ENCODE measurements around the gene SMIM22.
"Not testable (repeated sequence)": the region's sequence is repeated elsewhere in the genome, so short reads cannot be mapped to it uniquely, and the experiment has no call there.

The SMIM22 gene

DNA sequence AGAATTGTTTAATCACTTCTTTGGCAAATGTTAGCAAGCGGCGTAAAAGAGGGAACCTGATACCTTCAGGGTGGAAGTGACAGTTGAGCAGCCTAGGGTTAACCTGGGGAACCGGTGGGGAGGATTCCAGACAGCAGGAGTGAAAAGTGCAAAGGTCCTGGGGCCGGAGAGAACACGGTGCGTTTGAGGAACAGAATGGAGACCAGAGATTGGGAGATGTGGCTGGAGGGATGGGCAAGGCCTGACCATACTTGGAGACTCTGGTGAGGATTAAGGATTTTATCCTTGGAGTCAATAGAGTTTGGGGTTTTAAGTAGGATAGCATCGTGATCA, 25.9 kb upstream of the SMIM22 start:
- DNase-seq = no peak

DNA sequence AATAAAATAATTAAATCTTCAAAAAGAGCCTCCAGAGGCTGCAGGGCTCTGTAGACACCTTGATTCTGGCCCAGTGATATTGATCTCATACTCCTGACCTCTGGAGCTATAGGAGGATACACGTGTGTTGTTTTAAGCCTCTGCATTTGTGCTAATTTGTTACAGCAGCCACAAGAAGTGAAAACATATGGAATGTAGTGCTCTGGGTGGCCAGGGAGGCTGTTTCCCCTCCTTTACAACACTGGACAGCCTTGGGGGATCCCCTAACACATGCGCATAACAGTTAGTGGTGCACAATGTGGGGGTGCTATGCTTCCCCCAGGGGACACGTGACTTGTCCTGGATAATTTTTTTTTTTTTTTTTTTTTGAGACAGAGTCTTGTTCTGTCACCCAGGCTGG, 23.5 kb upstream of the SMIM22 start:
- no peak for DNase-seq

DNA sequence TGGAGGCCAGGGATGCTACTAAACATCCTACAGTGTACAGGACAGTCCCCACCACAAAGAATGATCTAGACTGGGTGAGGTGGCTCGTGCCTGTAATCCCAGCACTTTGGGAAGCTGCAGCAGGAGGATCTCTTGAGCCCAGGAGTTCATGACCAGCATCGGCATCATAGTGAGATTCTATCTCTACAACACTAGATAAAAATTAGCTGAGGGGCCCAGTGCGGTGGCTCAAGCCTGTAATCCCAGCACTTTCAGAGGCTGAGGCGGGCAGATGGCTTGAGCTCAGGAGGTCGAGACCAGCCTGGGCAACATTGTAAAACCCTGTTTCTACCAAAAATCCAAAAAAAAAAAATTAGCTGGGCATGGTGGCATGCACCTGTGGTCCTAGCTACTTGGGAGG, 22.8 kb upstream of the SMIM22 start:
- DNase-seq = no peak

- no peak for DNase-seq
Measured at GRCh38 chr16:4775005-4775404, 20.2 kb upstream of the SMIM22 start.

GRCh38 chr16:4776141-4776705, 18.9 kb upstream of the SMIM22 start:
- no peak for DNase-seq

DNA sequence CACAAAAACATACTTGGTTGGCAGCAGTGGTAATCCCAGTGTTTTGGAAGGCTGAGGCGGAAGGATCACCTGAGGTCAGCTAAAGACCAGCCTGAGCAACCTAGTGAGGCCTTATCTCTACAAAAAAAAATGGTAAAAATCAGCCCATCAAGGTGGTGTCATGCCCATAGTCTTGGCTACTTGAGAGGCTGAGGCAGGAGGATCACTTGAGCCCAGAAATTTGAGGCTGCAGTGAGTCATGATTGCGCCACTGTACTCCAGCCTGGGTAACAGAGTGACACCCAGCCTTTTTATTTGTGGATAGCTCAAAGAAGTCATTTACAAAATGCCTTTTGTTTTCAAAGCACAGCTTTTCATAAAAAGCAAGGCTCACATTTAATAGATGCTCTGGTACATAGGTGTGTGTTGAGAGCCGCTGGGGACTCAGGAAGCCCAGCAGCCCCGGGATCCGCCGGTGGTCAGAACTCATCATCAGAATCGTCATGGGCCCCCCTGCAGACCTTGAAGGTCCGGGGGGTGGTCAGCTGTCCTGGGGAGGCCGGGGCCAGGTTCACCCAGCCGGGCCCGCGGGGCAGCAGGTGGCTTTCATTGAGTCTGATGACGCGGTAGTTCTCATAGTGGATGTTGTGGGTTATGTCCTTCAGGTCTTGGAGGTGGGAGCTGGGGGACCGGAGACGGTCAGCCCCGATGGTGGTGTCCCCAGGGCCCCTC, 17.7 kb upstream of the SMIM22 start:
- no peak for DNase-seq

GRCh38 chr16:4778050-4778392, 17.1 kb upstream of the SMIM22 start:
- DNase-seq = no peak

DNA sequence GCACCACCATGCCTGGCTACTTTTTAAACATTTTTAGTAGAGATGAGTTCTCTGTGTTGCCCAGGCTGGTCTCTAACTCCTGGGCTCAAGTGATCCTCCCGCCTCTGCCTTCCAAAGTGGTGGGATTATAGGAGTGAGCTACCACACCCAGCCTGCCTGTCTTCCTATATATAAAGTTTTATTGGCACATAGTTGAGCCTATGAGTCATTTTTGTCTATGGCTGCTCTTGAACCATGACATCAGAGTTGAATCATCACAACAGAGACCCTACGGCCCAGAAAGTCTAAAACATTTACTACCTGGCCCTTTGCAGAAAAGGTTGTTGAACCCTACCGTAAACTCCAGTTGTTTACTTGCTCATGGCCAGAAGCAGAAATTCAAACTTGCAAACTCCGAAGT, 14.9 kb upstream of the SMIM22 start:
- no peak for DNase-seq

- no peak for DNase-seq
Measured at GRCh38 chr16:4783251-4783950, 11.8 kb upstream of the SMIM22 start.

GRCh38 chr16:4783951-4784336, 11.2 kb upstream of the SMIM22 start:
- no peak for DNase-seq

DNA sequence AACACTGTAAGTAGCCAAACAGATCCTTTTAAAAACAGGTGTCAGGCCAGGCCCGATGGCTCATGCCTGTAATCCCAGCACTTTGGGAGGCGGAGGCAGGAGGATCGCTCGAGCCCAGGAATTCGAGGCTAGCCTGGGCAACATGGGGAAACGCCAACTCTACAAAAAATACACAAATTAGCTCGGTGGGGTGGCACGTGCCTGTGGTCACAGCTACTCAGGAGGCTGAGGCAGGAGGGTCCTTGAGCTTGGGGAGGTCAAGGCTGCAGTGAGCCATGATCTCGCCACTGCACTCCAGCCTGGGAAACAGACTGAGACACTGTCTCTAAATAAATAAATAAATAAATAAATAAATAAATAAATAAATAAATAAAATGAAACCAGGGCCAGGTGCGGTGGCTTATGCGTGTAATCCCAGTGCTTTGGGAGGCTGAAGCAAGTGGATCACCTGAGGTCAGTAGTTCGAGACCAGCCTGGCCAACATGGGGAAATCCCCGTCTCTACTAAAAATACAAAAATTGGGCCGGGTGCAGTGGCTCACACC, 10.7 kb upstream of the SMIM22 start:
- not testable (repeated sequence) for DNase-seq

GRCh38 chr16:4785758-4786433, 9.3 kb upstream of the SMIM22 start:
- no peak for DNase-seq

- no peak for DNase-seq
Measured at GRCh38 chr16:4787068-4787467, 8.1 kb upstream of the SMIM22 start.

DNA sequence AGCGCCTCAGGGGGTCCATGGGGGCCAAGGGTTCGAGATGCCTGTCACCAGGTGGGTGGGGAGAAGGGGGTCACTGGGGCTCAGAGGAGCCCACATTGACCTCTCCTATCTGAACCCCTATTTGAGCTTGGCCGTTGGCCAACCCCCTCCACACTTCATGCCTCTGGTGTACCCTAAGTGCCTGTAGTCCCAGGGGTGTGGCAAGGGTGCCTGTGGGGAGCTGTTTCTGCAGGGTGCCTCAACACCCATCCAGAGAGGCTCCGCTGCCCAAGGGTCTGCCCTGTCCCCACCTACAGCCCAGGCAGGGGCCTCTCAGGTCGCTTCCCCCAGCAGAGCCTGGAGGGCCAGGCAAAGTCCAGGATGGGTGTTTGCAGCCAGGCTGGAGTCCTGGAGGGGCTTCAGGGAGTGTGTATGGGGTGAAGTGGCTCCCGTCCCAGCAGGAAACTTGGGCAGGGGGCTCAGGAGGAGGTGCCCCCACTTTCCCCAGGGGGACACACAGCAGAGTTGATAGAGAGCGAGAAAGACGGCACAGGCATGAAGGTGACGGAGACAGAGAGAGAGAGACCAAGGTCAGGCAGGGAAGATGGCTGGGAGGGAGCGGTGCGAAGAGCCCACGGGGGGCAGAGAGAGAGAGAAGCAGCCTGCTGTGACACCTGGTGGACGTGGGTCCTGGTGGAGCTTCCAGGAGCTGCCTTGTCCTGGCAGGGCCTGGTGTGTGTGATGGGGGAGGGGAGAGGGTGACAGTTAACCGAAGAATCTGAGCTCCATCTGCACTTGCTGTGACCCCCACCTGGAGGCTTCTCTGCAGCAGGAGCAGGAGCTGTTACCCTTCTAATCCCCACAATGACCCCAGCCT, 7.3 kb upstream of the SMIM22 start, which contains the start of gene SEPTIN12:
TSS of gene SEPTIN12 (minus strand) at position 719 of the 856 bp plus-strand sequence. CDS start at position 19, 700 bp downstream.
- no peak for DNase-seq

- no peak for DNase-seq
Measured at GRCh38 chr16:4788489-4788889, 6.7 kb upstream of the SMIM22 start.

GRCh38 chr16:4788910-4789309, 6.3 kb upstream of the SMIM22 start:
- DNase-seq = no peak

GRCh38 chr16:4790261-4790660, 4.9 kb upstream of the SMIM22 start:
- DNase-seq = no peak

GRCh38 chr16:4790871-4791270, 4.3 kb upstream of the SMIM22 start:
- no peak for DNase-seq

GRCh38 chr16:4792951-4793513, 2.1 kb upstream of the SMIM22 start:
- no peak for DNase-seq

- DNase-seq = no peak
Measured at GRCh38 chr16:4795828-4796572, 831 bp downstream of the SMIM22 start.

- no peak for DNase-seq
Measured at GRCh38 chr16:4796982-4797804, 2.0 kb downstream of the SMIM22 start.

All from CD4-positive, alpha-beta T cell treated with Interleukin-15 for 1 hour (primary cell).